ENCODE results near the gene OPA1. TPM values are rescaled to one million over a fixed set of nuclear protein-coding genes. Genes with fewer than 3 reads are reported as not detected.

The OPA1 gene
- polyA plus RNA-seq, 1 donor (not counting 4 experiments of a cell fraction or from before 2014, with no cell fraction given), result 50.1 TPM

DNA sequence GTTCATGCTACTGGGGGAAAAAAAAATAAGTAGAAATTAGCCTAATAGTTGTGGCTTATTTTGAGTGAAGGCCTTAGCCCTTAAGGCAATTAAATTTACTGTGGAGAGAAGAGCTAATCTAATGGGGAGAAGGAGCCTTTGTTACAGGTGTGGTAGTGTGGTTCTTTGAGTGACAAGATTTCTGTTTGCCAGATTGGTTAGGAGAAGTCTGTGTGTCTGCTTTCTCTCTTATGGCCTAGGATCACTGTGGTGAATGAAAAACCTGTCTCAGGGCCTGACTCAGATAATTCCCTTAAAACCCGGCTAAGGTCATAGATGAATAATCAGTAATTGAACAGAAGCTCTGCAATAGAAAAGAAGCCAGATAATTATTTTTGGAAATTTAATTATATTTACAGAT lies 27.0 kb downstream of the OPA1 start:
- H3K79me2 ChIP-seq (ENCODE audit: control insufficient read depth, insufficient read depth, low read length), result no peaks in the 10 kb centered on the region
- no peaks in the 10 kb centered on the region for H3K9me1 ChIP-seq (ENCODE audit: control insufficient read depth, extremely low read depth, insufficient read depth, low read length)
- no peak overlapping the region for H3K9ac ChIP-seq (ENCODE audit: control insufficient read depth, extremely low read depth, insufficient read depth, low read length)
- no peak overlapping the region for H3K4me3 ChIP-seq (ENCODE audit: control insufficient read depth in 2 of 3, extremely low read depth in 1 of 3, insufficient read depth in 2 of 3, low read depth in 1 of 3, low read length in 3 of 3)
- peaks cover 0 to 6% of the 10 kb centered on the region in 2 experiments for H3K36me3 ChIP-seq (ENCODE audit: control insufficient read depth in 2 of 2, extremely low read depth in 1 of 2, insufficient read depth in 2 of 2, low read length in 2 of 2)
- H3K27ac ChIP-seq (ENCODE audit: control insufficient read depth, insufficient read depth, low read length), result no peak overlapping the region
- H3K27me3 ChIP-seq (ENCODE audit: control insufficient read depth, extremely low read depth, insufficient read depth, low read length), result no peaks in the 10 kb centered on the region
- no peaks in the 10 kb centered on the region for H3K4me1 ChIP-seq (ENCODE audit: control insufficient read depth, extremely low read depth, insufficient read depth, low read length)
- no peaks in the 10 kb centered on the region for H3K9me3 ChIP-seq (ENCODE audit: control insufficient read depth, low read depth, low read length)
- no peak for TF ChIP-seq EZH2 (IDR thresholded peaks at IDR 0.05; ENCODE audit: low read length)
- TF ChIP-seq, protein P1, sequence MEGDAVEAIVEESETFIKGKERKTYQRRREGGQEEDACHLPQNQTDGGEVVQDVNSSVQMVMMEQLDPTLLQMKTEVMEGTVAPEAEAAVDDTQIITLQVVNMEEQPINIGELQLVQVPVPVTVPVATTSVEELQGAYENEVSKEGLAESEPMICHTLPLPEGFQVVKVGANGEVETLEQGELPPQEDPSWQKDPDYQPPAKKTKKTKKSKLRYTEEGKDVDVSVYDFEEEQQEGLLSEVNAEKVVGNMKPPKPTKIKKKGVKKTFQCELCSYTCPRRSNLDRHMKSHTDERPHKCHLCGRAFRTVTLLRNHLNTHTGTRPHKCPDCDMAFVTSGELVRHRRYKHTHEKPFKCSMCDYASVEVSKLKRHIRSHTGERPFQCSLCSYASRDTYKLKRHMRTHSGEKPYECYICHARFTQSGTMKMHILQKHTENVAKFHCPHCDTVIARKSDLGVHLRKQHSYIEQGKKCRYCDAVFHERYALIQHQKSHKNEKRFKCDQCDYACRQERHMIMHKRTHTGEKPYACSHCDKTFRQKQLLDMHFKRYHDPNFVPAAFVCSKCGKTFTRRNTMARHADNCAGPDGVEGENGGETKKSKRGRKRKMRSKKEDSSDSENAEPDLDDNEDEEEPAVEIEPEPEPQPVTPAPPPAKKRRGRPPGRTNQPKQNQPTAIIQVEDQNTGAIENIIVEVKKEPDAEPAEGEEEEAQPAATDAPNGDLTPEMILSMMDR (optimal IDR thresholded peaks at IDR 0.05 in 1 of 3, IDR thresholded peaks at IDR 0.05 in 1 of 3, conservative IDR thresholded peaks at IDR 0.05 in 1 of 3; ENCODE audit: extremely low read depth in 1 of 3, insufficient read depth in 2 of 3, low read length in 3 of 3), result no peak
- no peaks in the 10 kb centered on the region for H4K20me1 ChIP-seq (ENCODE audit: control insufficient read depth, extremely low read depth, insufficient read depth, low read length)
- DNase-seq (ENCODE audit: low read depth, low spot score) (no peak), FAIRE-seq (no peak)
- dilution Hi-C loops (cut with MboI; ENCODE audit: extremely low pct_ligation_motif_present, low sequenced_read_pairs), result no loop called here
- no peak overlapping the region for H2AFZ ChIP-seq (ENCODE audit: control insufficient read depth, low read length)
- no peak overlapping the region for H3K4me2 ChIP-seq (ENCODE audit: control insufficient read depth, extremely low read depth, insufficient read depth, low read depth, low read length)

DNA sequence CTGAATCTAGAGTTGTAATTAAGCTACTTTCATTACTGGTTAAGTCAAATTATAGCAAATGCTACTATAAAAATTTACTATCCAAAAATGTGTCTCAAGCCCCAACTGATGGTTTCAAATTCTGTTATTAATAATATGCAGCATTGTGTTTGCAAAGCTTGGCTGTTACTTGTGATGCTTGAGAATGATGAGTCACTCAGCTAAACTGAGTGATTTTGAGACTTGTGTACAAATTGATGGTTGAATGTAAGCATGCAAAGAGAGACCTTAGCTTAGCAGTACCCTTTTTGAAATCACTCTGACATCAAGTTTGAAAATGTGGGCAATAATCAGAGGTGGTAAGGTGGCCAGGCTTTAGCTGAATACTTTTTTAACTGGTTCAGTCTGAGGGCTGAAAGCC lies 27.6 kb downstream of the OPA1 start:
- Histone ChIP-seq H3K9me3 (ENCODE audit: control insufficient read depth, low read depth, low read length) (no peaks in the 10 kb centered on the region), H3K9me1 (ENCODE audit: control insufficient read depth, extremely low read depth, insufficient read depth, low read length) (no peaks in the 10 kb centered on the region), H2AFZ (ENCODE audit: control insufficient read depth, low read length) (no peak overlapping the region), H3K79me2 (ENCODE audit: control insufficient read depth, insufficient read depth, low read length) (no peaks in the 10 kb centered on the region), H3K36me3 (ENCODE audit: control insufficient read depth in 2 of 2, extremely low read depth in 1 of 2, insufficient read depth in 2 of 2, low read length in 2 of 2) (peaks cover 0 to 6% of the 10 kb centered on the region in 2 experiments), H3K4me1 (ENCODE audit: control insufficient read depth, extremely low read depth, insufficient read depth, low read length) (no peaks in the 10 kb centered on the region), H4K20me1 (ENCODE audit: control insufficient read depth, extremely low read depth, insufficient read depth, low read length) (no peaks in the 10 kb centered on the region), H3K4me2 (ENCODE audit: control insufficient read depth, extremely low read depth, insufficient read depth, low read depth, low read length) (no peak overlapping the region), H3K4me3 (ENCODE audit: control insufficient read depth in 2 of 3, extremely low read depth in 1 of 3, insufficient read depth in 2 of 3, low read depth in 1 of 3, low read length in 3 of 3) (no peak overlapping the region), H3K9ac (ENCODE audit: control insufficient read depth, extremely low read depth, insufficient read depth, low read length) (no peak overlapping the region), H3K27ac (ENCODE audit: control insufficient read depth, insufficient read depth, low read length) (no peak overlapping the region), H3K27me3 (ENCODE audit: control insufficient read depth, extremely low read depth, insufficient read depth, low read length) (no peaks in the 10 kb centered on the region)
- TF ChIP-seq, protein P1 (optimal IDR thresholded peaks at IDR 0.05 in 1 of 3, IDR thresholded peaks at IDR 0.05 in 1 of 3, conservative IDR thresholded peaks at IDR 0.05 in 1 of 3; ENCODE audit: extremely low read depth in 1 of 3, insufficient read depth in 2 of 3, low read length in 3 of 3), result no peak
- TF ChIP-seq EZH2 (IDR thresholded peaks at IDR 0.05; ENCODE audit: low read length), result no peak
- DNase-seq (ENCODE audit: low read depth, low spot score) (no peak), FAIRE-seq (no peak)
- dilution Hi-C loops (cut with MboI; ENCODE audit: extremely low pct_ligation_motif_present, low sequenced_read_pairs), result no loop called here
